GM19452 (cell line): ENCODE data around the gene PACSIN3.
"Not testable (repeated sequence)": the region's sequence is repeated elsewhere in the genome, so short reads cannot be mapped to it uniquely, and the experiment has no call there.

ENCODE experiments used
- ATAC-seq: cut with Tn5 transposase; IDR thresholded peaks from one replicate; pipeline ENCODE4 v1.9.1; 2021; ENCODE audit not compliant: unreplicated experiment

The PACSIN3 gene

GRCh38 chr11:47186076-47186699 is at the start of gene PACSIN3:
PACSIN3 (minus strand) TSS chr11:47186434; CDS start chr11:47182727, 3,707 bp downstream.
- ATAC-seq, result peak; percentile 69

GRCh38 chr11:47235163-47235562 is 48.9 kb upstream of the PACSIN3 start:
- ATAC-seq, result no peak

- ATAC-seq, result no peak
These were observed 48.5 kb upstream of the PACSIN3 start for GRCh38 chr11:47234669-47235100.

GRCh38 chr11:47233989-47234668 is 47.9 kb upstream of the PACSIN3 start:
- ATAC-seq, result no peak

GRCh38 chr11:47233051-47233450 is 46.8 kb upstream of the PACSIN3 start:
- ATAC-seq, result no peak

GRCh38 chr11:47229161-47229560 is 42.9 kb upstream of the PACSIN3 start:
- ATAC-seq, result no peak

GRCh38 chr11:47225552-47226400 is 39.5 kb upstream of the PACSIN3 start:
- ATAC-seq, result peak; percentile 78

- ATAC-seq, result no peak
These were observed 36.5 kb upstream of the PACSIN3 start for GRCh38 chr11:47222696-47223095.

GRCh38 chr11:47220401-47220821 is 34.2 kb upstream of the PACSIN3 start:
- no peak for ATAC-seq

GRCh38 chr11:47216121-47216798 is 30.0 kb upstream of the PACSIN3 start:
- ATAC-seq, result no peak

DNA sequence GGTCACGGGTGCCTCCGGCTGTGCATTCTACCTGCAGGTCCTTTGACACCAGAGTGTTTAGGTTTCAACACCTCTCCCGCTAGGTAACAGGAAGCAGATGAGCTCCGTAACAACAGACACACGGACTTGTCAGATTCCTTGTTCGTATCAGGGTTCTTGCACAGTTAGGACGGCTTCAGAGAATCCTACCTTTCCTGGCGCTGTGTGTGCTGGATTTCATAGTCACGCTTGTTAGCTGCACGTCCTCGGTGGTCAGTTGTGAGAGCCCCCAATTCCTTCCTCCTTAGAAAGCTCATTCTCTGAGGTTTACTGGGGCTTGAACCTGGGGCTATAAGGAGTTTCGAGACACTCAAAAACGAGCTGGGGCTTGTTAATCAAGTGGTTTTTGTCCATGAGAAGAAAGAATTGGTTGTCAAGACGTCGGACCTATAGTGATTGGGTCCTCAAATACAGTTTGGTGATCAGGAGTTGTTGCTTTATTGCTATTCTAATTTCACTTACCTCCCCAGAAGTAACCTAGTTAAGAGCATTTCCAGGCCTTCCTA is 29.2 kb upstream of the PACSIN3 start:
- ATAC-seq, result no peak

GRCh38 chr11:47213950-47214565 is 27.8 kb upstream of the PACSIN3 start:
- peak; percentile 60 for ATAC-seq

- ATAC-seq, result no peak
These were observed 26.7 kb upstream of the PACSIN3 start for GRCh38 chr11:47212938-47213337.

DNA sequence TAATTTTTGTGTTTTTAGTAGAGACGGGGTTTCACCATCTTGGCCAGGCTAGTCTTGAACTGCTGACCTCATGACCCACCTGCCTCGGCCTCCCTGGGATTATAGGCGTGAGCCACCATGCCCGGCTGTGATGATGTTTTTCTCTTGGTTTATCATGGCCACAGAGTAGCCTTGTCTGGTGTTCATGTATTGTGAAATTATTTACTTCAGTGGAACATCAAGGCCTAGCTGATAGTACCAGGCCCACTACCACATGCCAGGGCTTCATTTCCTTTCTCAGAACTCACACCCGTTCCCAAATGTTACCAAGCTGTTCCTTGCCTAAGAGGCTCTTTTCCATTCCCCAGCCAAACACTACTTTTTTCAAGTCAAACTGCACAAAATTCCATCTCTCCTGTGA is 22.4 kb upstream of the PACSIN3 start:
- ATAC-seq, result no peak

GRCh38 chr11:47208008-47208552 is 21.8 kb upstream of the PACSIN3 start:
- not testable (repeated sequence) for ATAC-seq

DNA sequence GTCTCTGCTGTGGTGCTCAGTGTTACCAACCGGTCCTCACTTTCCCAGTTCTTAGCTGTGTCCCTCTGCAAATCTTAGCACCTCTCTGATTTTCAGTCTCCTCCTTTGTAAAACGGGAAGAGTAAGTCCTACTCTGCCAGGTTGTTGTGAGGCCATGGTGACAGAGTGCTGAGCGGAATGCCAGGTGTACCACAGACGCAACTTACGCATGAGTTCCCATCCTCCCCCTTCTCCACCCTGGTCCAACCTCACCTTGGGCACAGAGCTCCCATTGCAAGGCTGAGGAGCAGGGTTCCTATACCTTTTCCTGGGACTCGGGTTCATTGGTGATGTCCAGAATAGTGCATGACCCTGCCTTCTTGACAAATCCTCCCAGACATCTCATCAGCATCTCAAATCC is 21.2 kb upstream of the PACSIN3 start:
- no peak for ATAC-seq

DNA sequence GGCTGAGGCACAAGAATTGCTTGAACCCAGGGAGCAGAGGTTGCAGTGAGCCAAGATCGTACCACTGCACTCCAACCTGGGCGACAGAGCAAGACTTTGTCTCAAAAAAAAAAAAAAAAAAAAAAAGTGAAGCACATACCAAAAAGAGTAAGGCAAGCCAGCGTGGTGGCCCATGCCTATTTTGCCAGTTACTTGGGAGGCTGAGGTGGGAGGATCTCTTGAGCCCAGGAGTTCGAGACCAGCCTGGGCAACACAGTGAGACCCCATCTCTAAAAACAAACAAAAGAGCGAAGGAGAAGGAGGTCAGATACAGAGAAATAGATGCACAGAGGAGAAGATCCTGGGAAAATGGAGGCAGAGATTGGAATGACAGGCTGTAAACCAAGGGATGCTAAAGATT is 20.3 kb upstream of the PACSIN3 start:
- ATAC-seq, result not testable (repeated sequence)

GRCh38 chr11:47204637-47204989 is 18.4 kb upstream of the PACSIN3 start:
- no peak for ATAC-seq

DNA sequence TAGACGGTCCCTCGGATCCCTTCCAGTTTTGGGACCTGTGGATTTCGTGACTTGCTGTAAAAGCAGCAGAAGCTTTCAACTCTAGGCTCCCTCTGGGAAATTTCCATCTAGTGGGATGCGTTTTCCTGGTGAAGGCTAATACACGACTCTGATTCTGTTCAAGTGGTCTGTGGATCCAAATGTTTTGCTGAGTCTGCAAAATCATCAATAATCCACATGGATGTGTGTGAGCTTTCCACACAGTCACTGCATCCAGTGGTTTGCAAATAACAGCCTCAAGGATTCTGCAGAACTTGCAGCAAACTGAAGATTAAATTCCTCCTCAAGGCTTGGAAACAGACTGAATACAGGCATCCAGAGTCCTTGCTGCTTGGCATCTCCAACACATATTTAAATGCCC is 16.3 kb upstream of the PACSIN3 start:
- no peak for ATAC-seq

DNA sequence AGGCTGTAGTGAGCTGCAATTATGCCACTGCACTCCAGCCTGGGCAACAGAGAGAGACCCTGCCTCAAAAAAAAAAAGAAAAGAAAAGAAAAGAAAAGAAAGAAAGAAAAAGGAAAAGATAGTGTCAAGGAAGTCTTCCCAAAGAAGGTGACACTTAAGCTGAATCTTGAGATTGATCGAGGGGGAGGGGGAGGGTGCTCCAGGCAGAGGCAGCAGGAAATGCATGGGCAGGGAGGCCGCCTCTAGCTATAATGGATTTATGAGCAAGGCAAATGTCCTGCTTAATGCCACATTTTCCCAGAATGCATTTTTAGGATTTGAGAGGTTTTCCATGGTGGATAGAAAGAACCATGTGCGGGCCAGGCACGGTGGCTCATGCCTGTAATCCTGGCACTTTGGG is 14.8 kb upstream of the PACSIN3 start:
- ATAC-seq, result no peak
